GM23338 (cell line): ENCODE data around the gene SULF2.

Source experiments
- CREB1 ChIP-seq: fragments of 250-450 bp; sonication (Bioruptor Pico); IDR thresholded peaks from 2 replicates; pipeline ENCODE4 v1.5.0; 2020; ENCODE audit warnings: low read depth, mild to moderate bottlenecking, moderate library complexity
- EZH2 ChIP-seq: fragments of 200-600 bp; sonication (generic); IDR thresholded peaks from one replicate; pipeline ENCODE4 v1.8.0; 2017; ENCODE audit warnings: antibody characterized with exemption, mild to moderate bottlenecking, low read depth; ENCODE audit not compliant: unreplicated experiment
- EZH2phosphoT487 ChIP-seq: fragments of 200-600 bp; sonication (generic); IDR thresholded peaks from one replicate; pipeline ENCODE4 v1.8.1; 2018; ENCODE audit warnings: antibody characterized with exemption; ENCODE audit not compliant: unreplicated experiment
- JUNB ChIP-seq: IDR thresholded peaks from one replicate; pipeline ENCODE4 v1.6.1; 2016; ENCODE audit warnings: antibody characterized with exemption; ENCODE audit not compliant: unreplicated experiment
- NANOG ChIP-seq: IDR thresholded peaks from 2 replicates; pipeline ENCODE4 v1.6.1; 2016; ENCODE audit warnings: antibody characterized with exemption, borderline replicate concordance
- POLR2AphosphoS5 ChIP-seq: IDR thresholded peaks from 2 replicates; pipeline ENCODE4 v1.6.1; 2016; ENCODE audit warnings: antibody characterized with exemption, low read depth
- ZNF114 ChIP-seq: fragments of 250-450 bp; sonication (Bioruptor Pico); IDR thresholded peaks from 2 replicates; pipeline ENCODE4 v1.5.0; 2020; ENCODE audit warnings: mild to moderate bottlenecking, moderate library complexity
- ZNF331 ChIP-seq: fragments of 250-450 bp; sonication (Bioruptor Pico); IDR thresholded peaks from 2 replicates; pipeline ENCODE4 v1.5.0; 2020; ENCODE audit warnings: low read depth, mild to moderate bottlenecking, moderate library complexity
- TF ChIP-seq, protein P1 (sequence below), 2 experiments: fragments of 200-600 bp in 1 of 2; sonication (generic) in 1 of 2; conservative IDR thresholded peaks; 2 replicates each; pipeline versions ENCODE4 v1.5.1 to v1.6.1; 2016 to 2017; ENCODE audit warnings: antibody characterized with exemption in 2 of 2, low read depth in 2 of 2, mild to moderate bottlenecking in 2 of 2, moderate library complexity in 1 of 2
- TF ChIP-seq, protein P2 (sequence below): IDR thresholded peaks from one replicate; pipeline ENCODE4 v1.6.1; 2018; ENCODE audit warnings: antibody characterized with exemption; ENCODE audit not compliant: unreplicated experiment
- TF ChIP-seq, protein P3 (sequence below): fragments of 250-450 bp; sonication (Bioruptor Pico); IDR thresholded peaks from 2 replicates; pipeline ENCODE4 v1.5.0; 2020; ENCODE audit warnings: mild to moderate bottlenecking, moderate library complexity

DNA sequence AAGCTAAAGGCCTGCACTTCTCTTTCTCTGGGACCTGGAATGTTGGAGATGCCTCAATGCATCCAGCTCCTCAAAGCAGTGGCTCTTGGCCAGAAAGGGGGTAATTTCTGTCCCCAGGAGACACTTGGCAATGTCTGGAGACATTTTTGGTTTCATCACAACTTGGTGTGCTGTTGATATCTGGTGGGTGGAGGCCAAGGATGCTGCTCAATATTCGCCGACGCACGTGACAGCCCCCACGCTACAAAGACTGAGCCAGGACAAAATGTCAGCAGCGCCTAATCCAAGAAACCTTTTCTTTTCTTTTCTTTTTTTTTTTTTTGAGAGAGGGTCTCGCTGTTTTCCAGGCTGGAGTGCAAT is 79.8 kb downstream of the SULF2 start:
- TF ChIP-seq, protein P1, sequence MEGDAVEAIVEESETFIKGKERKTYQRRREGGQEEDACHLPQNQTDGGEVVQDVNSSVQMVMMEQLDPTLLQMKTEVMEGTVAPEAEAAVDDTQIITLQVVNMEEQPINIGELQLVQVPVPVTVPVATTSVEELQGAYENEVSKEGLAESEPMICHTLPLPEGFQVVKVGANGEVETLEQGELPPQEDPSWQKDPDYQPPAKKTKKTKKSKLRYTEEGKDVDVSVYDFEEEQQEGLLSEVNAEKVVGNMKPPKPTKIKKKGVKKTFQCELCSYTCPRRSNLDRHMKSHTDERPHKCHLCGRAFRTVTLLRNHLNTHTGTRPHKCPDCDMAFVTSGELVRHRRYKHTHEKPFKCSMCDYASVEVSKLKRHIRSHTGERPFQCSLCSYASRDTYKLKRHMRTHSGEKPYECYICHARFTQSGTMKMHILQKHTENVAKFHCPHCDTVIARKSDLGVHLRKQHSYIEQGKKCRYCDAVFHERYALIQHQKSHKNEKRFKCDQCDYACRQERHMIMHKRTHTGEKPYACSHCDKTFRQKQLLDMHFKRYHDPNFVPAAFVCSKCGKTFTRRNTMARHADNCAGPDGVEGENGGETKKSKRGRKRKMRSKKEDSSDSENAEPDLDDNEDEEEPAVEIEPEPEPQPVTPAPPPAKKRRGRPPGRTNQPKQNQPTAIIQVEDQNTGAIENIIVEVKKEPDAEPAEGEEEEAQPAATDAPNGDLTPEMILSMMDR (conservative IDR thresholded peaks at IDR 0.05; ENCODE audit: low read depth in 2 of 2) = no peak
- no peak for TF ChIP-seq POLR2AphosphoS5
- TF ChIP-seq, protein P2, sequence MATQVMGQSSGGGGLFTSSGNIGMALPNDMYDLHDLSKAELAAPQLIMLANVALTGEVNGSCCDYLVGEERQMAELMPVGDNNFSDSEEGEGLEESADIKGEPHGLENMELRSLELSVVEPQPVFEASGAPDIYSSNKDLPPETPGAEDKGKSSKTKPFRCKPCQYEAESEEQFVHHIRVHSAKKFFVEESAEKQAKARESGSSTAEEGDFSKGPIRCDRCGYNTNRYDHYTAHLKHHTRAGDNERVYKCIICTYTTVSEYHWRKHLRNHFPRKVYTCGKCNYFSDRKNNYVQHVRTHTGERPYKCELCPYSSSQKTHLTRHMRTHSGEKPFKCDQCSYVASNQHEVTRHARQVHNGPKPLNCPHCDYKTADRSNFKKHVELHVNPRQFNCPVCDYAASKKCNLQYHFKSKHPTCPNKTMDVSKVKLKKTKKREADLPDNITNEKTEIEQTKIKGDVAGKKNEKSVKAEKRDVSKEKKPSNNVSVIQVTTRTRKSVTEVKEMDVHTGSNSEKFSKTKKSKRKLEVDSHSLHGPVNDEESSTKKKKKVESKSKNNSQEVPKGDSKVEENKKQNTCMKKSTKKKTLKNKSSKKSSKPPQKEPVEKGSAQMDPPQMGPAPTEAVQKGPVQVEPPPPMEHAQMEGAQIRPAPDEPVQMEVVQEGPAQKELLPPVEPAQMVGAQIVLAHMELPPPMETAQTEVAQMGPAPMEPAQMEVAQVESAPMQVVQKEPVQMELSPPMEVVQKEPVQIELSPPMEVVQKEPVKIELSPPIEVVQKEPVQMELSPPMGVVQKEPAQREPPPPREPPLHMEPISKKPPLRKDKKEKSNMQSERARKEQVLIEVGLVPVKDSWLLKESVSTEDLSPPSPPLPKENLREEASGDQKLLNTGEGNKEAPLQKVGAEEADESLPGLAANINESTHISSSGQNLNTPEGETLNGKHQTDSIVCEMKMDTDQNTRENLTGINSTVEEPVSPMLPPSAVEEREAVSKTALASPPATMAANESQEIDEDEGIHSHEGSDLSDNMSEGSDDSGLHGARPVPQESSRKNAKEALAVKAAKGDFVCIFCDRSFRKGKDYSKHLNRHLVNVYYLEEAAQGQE = no peak
- no peak for TF ChIP-seq EZH2phosphoT487
- no peak for TF ChIP-seq EZH2
- no peak for TF ChIP-seq ZNF114 (CRISPR knock-in tag)
- TF ChIP-seq NANOG = no peak
- no peak for TF ChIP-seq ZNF331 (CRISPR knock-in tag)
- TF ChIP-seq CREB1 (CRISPR knock-in tag) = no peak
- TF ChIP-seq JUNB = no peak
- TF ChIP-seq, protein P3, sequence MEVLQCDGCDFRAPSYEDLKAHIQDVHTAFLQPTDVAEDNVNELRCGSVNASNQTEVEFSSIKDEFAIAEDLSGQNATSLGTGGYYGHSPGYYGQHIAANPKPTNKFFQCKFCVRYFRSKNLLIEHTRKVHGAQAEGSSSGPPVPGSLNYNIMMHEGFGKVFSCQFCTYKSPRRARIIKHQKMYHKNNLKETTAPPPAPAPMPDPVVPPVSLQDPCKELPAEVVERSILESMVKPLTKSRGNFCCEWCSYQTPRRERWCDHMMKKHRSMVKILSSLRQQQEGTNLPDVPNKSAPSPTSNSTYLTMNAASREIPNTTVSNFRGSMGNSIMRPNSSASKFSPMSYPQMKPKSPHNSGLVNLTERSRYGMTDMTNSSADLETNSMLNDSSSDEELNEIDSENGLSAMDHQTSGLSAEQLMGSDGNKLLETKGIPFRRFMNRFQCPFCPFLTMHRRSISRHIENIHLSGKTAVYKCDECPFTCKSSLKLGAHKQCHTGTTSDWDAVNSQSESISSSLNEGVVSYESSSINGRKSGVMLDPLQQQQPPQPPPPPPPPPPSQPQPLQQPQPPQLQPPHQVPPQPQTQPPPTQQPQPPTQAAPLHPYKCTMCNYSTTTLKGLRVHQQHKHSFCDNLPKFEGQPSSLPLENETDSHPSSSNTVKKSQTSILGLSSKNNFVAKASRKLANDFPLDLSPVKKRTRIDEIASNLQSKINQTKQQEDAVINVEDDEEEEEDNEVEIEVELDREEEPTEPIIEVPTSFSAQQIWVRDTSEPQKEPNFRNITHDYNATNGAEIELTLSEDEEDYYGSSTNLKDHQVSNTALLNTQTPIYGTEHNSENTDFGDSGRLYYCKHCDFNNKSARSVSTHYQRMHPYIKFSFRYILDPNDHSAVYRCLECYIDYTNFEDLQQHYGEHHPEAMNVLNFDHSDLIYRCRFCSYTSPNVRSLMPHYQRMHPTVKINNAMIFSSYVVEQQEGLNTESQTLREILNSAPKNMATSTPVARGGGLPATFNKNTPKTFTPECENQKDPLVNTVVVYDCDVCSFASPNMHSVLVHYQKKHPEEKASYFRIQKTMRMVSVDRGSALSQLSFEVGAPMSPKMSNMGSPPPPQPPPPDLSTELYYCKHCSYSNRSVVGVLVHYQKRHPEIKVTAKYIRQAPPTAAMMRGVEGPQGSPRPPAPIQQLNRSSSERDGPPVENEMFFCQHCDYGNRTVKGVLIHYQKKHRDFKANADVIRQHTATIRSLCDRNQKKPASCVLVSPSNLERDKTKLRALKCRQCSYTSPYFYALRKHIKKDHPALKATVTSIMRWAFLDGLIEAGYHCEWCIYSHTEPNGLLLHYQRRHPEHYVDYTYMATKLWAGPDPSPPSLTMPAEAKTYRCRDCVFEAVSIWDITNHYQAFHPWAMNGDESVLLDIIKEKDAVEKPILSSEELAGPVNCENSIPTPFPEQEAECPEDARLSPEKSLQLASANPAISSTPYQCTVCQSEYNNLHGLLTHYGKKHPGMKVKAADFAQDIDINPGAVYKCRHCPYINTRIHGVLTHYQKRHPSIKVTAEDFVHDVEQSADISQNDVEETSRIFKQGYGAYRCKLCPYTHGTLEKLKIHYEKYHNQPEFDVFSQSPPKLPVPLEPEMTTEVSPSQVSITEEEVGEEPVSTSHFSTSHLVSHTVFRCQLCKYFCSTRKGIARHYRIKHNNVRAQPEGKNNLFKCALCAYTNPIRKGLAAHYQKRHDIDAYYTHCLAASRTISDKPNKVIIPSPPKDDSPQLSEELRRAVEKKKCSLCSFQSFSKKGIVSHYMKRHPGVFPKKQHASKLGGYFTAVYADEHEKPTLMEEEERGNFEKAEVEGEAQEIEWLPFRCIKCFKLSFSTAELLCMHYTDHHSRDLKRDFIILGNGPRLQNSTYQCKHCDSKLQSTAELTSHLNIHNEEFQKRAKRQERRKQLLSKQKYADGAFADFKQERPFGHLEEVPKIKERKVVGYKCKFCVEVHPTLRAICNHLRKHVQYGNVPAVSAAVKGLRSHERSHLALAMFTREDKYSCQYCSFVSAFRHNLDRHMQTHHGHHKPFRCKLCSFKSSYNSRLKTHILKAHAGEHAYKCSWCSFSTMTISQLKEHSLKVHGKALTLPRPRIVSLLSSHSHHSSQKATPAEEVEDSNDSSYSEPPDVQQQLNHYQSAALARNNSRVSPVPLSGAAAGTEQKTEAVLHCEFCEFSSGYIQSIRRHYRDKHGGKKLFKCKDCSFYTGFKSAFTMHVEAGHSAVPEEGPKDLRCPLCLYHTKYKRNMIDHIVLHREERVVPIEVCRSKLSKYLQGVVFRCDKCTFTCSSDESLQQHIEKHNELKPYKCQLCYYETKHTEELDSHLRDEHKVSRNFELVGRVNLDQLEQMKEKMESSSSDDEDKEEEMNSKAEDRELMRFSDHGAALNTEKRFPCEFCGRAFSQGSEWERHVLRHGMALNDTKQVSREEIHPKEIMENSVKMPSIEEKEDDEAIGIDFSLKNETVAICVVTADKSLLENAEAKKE (CRISPR knock-in tag) = no peak
